Memory B cell (primary cell): ENCODE results near the gene KIF26A.
"Not testable (repeated sequence)": the region's sequence is repeated elsewhere in the genome, so short reads cannot be mapped to it uniquely, and the experiment has no call there.

Experiments
- ATAC-seq: fragments of 150-1000 bp; cut with Tn5 transposase; 2 replicates; pipeline ENCODE4 v1.10.0; 2021; ENCODE audit warnings: low read depth, mild to moderate bottlenecking, moderate library complexity
- DNase-seq, 2 donors: peaks; one replicate each; pipeline ENCODE4 v3.0.0; 2022; ENCODE audit warnings: low spot score in 2 of 2
- H3K27ac Mint-ChIP-seq: one replicate; pipeline ENCODE4 v1.8.0; 2022; ENCODE audit warnings: mild to moderate bottlenecking, moderate library complexity, mixed read lengths
- H3K27me3 Mint-ChIP-seq: one replicate; pipeline ENCODE4 v1.8.0; 2022; ENCODE audit warnings: mixed read lengths
- H3K36me3 Mint-ChIP-seq: one replicate; pipeline ENCODE4 v1.8.0; 2022; ENCODE audit warnings: mild to moderate bottlenecking, mixed read lengths
- H3K4me1 Mint-ChIP-seq: one replicate; pipeline ENCODE4 v1.8.0; 2022; ENCODE audit warnings: mixed read lengths
- H3K4me3 Mint-ChIP-seq: one replicate; pipeline ENCODE4 v1.8.0; 2022; ENCODE audit warnings: mild to moderate bottlenecking, moderate library complexity, mixed read lengths
- H3K9me3 Mint-ChIP-seq: one replicate; pipeline ENCODE4 v1.8.0; 2022; ENCODE audit warnings: mixed read lengths

KIF26A gene

DNA sequence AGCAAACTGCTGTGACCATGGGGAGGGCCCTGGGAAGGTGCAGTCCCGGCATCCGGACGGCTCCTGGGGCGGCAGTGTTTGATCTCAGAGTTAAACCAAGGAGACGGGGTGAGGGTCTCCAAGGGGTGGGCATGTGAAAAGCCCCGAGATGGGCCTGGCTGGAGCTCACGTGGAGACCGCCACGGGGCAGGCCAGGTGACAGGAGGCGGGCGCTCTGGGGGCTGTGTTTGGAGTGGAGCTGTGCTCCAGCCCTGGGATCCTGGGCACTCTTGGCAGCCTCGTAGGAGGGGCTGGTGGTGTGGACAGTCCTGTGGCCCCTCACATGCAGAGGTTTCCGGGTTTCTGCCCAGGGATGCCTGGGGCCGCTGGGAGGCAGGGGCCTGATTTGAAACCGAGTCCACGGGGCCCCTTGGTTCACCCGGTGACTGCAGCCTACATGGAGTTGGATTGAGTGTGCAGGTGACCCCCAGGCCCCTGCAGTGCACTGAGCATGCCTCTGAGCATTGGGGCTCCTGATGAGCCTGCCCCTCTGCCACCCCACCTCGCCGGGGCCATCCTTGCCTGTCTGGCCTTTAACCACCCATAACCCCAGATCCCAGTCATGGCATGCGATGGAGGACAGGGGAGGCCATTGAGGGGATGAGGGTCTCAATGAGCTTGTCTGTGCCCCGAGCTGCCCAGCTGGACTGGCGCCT, 8.4 kb downstream of the KIF26A start:
- Mint-ChIP-seq H3K36me3 (no peaks in the 10 kb centered on the region), H3K4me3 (no peak overlapping the region), H3K27ac (no peak overlapping the region), H3K9me3 (no peaks in the 10 kb centered on the region), H3K27me3 (peaks cover 13% of the 10 kb centered on the region), H3K4me1 (no peaks in the 10 kb centered on the region)
- ATAC-seq (no peak), DNase-seq (no peak)

- Mint-ChIP-seq H3K27ac (no peak overlapping the region), H3K9me3 (no peaks in the 10 kb centered on the region), H3K27me3 (peaks cover 13% of the 10 kb centered on the region), H3K4me1 (no peaks in the 10 kb centered on the region), H3K4me3 (no peak overlapping the region), H3K36me3 (no peaks in the 10 kb centered on the region)
- DNase-seq: no peak
- ATAC-seq: no peak
Observed at GRCh38 chr14:104147346-104148125, 9.1 kb downstream of the KIF26A start.

GRCh38 chr14:104148433-104149277, 10.3 kb downstream of the KIF26A start:
- peaks cover 14% of the 10 kb centered on the region for H3K27me3 Mint-ChIP-seq
- H3K9me3 Mint-ChIP-seq: no peaks in the 10 kb centered on the region
- ATAC-seq (no peak), DNase-seq (no peak)
- no peak overlapping the region for H3K4me3 Mint-ChIP-seq
- H3K36me3 Mint-ChIP-seq: no peaks in the 10 kb centered on the region
- no peaks in the 10 kb centered on the region for H3K4me1 Mint-ChIP-seq
- H3K27ac Mint-ChIP-seq: no peak overlapping the region

GRCh38 chr14:104149278-104149595, 10.8 kb downstream of the KIF26A start:
- no peaks in the 10 kb centered on the region for H3K4me1 Mint-ChIP-seq
- H3K9me3 Mint-ChIP-seq: no peaks in the 10 kb centered on the region

DNA sequence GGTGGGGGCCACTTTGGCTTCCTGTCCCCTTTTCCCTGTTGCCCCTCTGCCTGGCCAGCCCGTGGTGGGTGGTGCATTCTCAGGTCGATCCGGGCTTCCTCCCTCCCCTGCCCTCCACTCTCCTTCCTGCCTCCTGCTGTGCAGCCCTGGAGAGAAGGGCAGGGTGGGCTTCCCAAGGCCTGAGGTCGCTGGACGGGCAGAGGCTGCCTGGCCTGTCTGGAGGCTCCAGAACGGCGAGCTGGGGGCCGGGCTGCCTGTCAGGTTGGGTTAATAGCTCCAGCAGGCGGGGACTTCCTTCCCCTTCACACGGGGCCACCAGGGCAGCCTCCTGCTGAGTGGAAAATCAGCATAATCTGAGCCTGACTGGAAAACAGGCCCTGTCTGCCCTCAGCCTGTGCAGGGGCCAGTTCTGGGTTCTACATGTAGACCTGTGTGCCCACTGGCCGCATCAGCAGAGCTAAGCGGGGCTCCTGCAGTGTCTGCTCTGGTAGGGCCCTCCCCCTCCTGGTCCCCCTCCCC, 11.3 kb downstream of the KIF26A start:
- DNase-seq: no peak
- no peak overlapping the region for H3K27ac Mint-ChIP-seq
- ATAC-seq: no peak
- no peaks in the 10 kb centered on the region for H3K36me3 Mint-ChIP-seq
- no peaks in the 10 kb centered on the region for H3K9me3 Mint-ChIP-seq
- peaks cover 14% of the 10 kb centered on the region for H3K27me3 Mint-ChIP-seq
- H3K4me3 Mint-ChIP-seq: no peak overlapping the region
- no peaks in the 10 kb centered on the region for H3K4me1 Mint-ChIP-seq

More at GRCh38 chr14:104149278-104149595, 10.8 kb downstream of the KIF26A start:
- peaks cover 14% of the 10 kb centered on the region for H3K27me3 Mint-ChIP-seq
- H3K4me3 Mint-ChIP-seq: no peak overlapping the region
- no peaks in the 10 kb centered on the region for H3K36me3 Mint-ChIP-seq
- ATAC-seq (no peak), DNase-seq (no peak)
- H3K27ac Mint-ChIP-seq: no peak overlapping the region

DNA sequence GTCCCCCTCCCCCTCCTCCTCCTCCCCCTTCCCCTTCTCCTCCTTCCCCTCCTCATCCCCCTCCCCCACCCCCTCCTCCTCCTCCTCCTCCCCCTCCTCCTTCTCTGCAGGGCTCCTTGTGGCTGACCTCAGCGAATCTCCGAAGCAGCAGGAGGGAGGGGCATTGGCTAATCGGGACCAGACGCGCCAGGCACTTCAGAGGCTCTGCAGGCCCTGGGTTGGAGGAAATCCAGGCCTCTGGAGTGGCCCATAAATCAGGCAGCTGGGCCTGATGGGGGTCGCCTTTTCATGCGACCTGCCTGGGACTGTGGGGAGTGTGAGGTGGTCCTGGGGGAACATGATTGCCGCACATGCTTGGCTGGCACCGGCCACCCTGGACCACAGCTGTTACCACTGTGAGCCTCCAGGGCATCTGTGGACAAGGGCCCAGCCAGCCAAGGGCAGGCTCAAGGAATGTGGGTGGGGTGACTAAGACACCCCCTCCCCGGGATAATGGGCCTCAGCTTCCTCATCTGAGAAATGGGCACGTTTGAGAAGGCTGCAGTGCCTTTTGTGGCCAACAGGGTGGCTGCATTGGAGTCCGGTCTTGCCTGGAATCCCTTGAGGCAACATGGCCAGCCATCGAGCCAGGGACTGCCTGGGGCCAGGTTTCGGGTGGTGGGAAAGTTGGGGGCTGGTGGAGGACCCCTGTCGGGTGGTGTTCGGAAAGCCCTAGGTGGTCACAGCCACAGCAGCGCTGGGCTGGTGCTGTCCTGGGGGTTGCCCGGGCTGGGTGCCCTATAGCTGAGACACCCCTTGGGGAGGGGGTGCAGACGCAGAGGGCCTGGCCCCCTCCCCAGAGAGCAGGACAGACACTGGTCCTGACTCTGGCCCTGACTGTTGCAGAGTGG, 12.0 kb downstream of the KIF26A start:
- H3K27ac Mint-ChIP-seq: no peak overlapping the region
- H3K27me3 Mint-ChIP-seq: peaks cover 14% of the 10 kb centered on the region
- no peaks in the 10 kb centered on the region for H3K36me3 Mint-ChIP-seq
- ATAC-seq (no peak), DNase-seq (no peak)
- no peak overlapping the region for H3K4me3 Mint-ChIP-seq
- no peaks in the 10 kb centered on the region for H3K4me1 Mint-ChIP-seq
- H3K9me3 Mint-ChIP-seq: no peaks in the 10 kb centered on the region

DNA sequence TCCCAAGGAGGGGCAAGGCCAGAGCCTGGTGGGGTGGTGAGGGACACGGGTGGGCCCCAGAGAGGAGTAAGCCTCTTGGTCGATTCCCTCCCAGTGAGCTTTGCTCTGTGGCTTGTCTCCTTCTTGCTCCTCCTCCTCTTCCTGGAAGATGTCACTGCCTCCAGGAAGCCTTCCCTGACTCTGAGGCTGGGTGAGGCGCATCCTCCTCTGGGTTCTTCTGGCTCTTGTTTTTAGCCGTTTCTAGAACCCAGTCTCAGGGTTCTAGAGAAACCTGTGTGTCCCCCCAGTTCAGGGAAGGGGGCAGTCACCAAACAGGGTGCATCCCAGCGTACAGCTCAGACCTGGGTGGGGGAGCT, 12.6 kb downstream of the KIF26A start:
- ATAC-seq (no peak), DNase-seq (no peak)
- H3K4me3 Mint-ChIP-seq: no peak overlapping the region
- peaks cover 10% of the 10 kb centered on the region for H3K27me3 Mint-ChIP-seq
- no peak overlapping the region for H3K27ac Mint-ChIP-seq
- no peaks in the 10 kb centered on the region for H3K36me3 Mint-ChIP-seq
- no peaks in the 10 kb centered on the region for H3K9me3 Mint-ChIP-seq
- no peaks in the 10 kb centered on the region for H3K4me1 Mint-ChIP-seq

DNA sequence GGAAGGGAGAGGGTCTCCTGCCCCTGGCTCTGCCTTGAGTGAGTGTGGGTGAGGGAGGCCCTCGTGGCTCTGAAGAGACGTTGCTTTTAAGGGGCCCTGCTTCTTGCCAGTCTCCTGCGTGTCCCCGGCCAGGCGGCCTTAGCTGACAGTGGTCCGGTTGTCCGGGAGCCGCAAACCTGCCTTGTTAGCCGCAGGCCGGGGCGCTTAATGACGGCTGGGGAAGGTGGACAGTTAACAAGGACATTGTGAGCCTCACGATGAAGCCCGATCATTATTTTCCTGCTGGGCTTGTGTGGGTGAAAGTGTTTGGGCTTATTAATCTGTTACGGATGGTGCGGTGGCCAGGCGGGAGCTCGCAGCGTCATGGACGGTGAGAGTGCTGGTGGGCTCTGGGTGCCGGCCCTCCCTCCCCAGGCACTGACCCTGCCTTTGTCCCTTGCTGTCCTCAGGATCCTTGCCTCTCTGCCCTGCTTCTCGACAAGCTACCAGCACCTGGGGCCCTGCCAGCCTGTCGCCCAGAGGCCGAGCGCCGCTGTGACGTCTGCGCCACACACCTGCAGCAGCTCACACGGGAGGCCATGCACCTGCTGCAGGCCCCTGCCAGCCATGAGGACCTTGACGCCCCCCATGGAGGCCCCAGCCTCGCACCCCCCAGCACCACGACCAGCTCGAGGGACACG, 13.3 kb downstream of the KIF26A start:
- Mint-ChIP-seq H3K27me3 (peaks cover 7% of the 10 kb centered on the region), H3K9me3 (no peaks in the 10 kb centered on the region), H3K36me3 (no peaks in the 10 kb centered on the region), H3K4me1 (no peaks in the 10 kb centered on the region), H3K4me3 (no peak overlapping the region), H3K27ac (no peak overlapping the region)
- no peak for DNase-seq
- no peak for ATAC-seq

- Mint-ChIP-seq H3K27me3 (peaks cover 7% of the 10 kb centered on the region), H3K9me3 (no peaks in the 10 kb centered on the region), H3K4me3 (no peak overlapping the region), H3K4me1 (no peaks in the 10 kb centered on the region), H3K27ac (no peak overlapping the region), H3K36me3 (no peaks in the 10 kb centered on the region)
- ATAC-seq (no peak), DNase-seq (no peak)
Observed at GRCh38 chr14:104152246-104152575, 13.8 kb downstream of the KIF26A start.

- DNase-seq (no peak), ATAC-seq (no peak)
- Mint-ChIP-seq H3K36me3 (no peaks in the 10 kb centered on the region), H3K4me3 (no peak overlapping the region), H3K4me1 (no peaks in the 10 kb centered on the region), H3K27ac (no peak overlapping the region), H3K27me3 (peaks cover 6% of the 10 kb centered on the region), H3K9me3 (no peaks in the 10 kb centered on the region)
Observed at GRCh38 chr14:104152686-104153393, 14.5 kb downstream of the KIF26A start.

GRCh38 chr14:104153394-104153755, 15.0 kb downstream of the KIF26A start:
- not testable (repeated sequence) for H3K4me1 Mint-ChIP-seq, H3K27ac Mint-ChIP-seq, H3K36me3 Mint-ChIP-seq, DNase-seq, H3K27me3 Mint-ChIP-seq, ATAC-seq, H3K9me3 Mint-ChIP-seq, H3K4me3 Mint-ChIP-seq

DNA sequence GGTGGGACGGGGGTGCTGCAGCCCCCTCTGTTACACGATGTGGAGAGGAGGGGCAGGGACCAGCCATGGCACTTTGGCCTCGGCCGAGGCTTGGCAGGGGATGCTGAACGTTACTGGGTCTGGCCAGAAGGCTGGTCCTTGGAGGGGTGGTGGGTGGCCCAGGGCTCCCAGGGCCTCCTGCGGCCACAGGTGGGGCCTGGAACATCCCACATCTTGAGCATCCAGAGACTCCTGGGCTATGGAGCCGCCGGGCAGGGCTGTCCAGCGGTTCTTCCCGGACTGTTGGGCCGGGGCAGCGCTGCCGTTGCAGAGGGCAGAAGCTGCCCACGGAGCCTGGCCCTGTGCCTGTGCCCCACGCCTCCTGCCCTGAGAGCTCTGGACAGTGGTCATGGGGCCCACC, 15.9 kb downstream of the KIF26A start:
- Mint-ChIP-seq H3K36me3 (no peaks in the 10 kb centered on the region), H3K27ac (no peak overlapping the region), H3K27me3 (peaks cover 5% of the 10 kb centered on the region), H3K9me3 (no peaks in the 10 kb centered on the region), H3K4me1 (no peaks in the 10 kb centered on the region), H3K4me3 (no peak overlapping the region)
- DNase-seq (no peak), ATAC-seq (no peak)

GRCh38 chr14:104155513-104155912, 17.1 kb downstream of the KIF26A start:
- H3K9me3 Mint-ChIP-seq: no peaks in the 10 kb centered on the region
- no peak overlapping the region for H3K27ac Mint-ChIP-seq
- H3K27me3 Mint-ChIP-seq: peaks cover 3% of the 10 kb centered on the region
- no peaks in the 10 kb centered on the region for H3K4me1 Mint-ChIP-seq
- no peak for ATAC-seq
- no peak overlapping the region for H3K4me3 Mint-ChIP-seq
- DNase-seq: no peak
- H3K36me3 Mint-ChIP-seq: no peaks in the 10 kb centered on the region
